B cell (primary cell): ENCODE data around the gene SDC4. TPM values are rescaled to one million over a fixed set of nuclear protein-coding genes. Genes with fewer than 3 reads are reported as not detected.

ENCODE experiments used
- ATAC-seq: fragments of 200-7000 bp; cut with Tn5 transposase; one replicate; pipeline ENCODE4 v1.10.0; 2021; ENCODE audit warnings: low read depth, mild to moderate bottlenecking, moderate number of reproducible peaks, moderate library complexity
- CTCF ChIA-PET: fragments of 350-600 bp; sonication (Branson Sonifier 250); formaldehyde crosslinking; loops from one replicate; lab custom pipeline; 2021; ENCODE audit warnings: antibody characterized with exemption, inconsistent platforms; lab: Charles Lee
- POLR2A ChIA-PET: fragments of 350-600 bp; sonication (Branson Sonifier 250); formaldehyde crosslinking; loops from one replicate; lab custom pipeline; 2021; ENCODE audit warnings: antibody characterized with exemption; lab: Charles Lee
- DNase-seq: peaks from one replicate; pipeline ENCODE4 v3.0.0; 2013
- H2AFZ ChIP-seq: 2 replicates; pipeline ENCODE4 v1.6.1; 2012; ENCODE audit warnings: mild to moderate bottlenecking, low read depth, low read length; ENCODE audit not compliant: insufficient read depth, poor library complexity, severe bottlenecking
- H3K27ac ChIP-seq, 2 donors: 1 replicate in 1 of 2; 2 replicates in 1 of 2; pipeline ENCODE4 v1.5.1; 2012 to 2013; ENCODE audit warnings: low read length in 2 of 2, mild to moderate bottlenecking in 2 of 2, moderate library complexity in 1 of 2
- H3K27me3 ChIP-seq, 4 experiments: fragments of 200-600 bp in 1 of 4; sonication (generic) in 1 of 4; replicated peaks in 1 of 4; 1 replicate in 2 of 4; 2 replicates in 2 of 4; pipeline versions ENCODE4 v1.6.1 to v1.7.0; 2013 to 2016; ENCODE audit warnings: low read length in 3 of 4, mild to moderate bottlenecking in 2 of 4, mixed read lengths in 1 of 4, moderate library complexity in 1 of 4; ENCODE audit not compliant: insufficient read depth in 4 of 4, control insufficient read depth in 3 of 4; ENCODE audit errors: control extremely low read depth in 1 of 4
- H3K36me3 ChIP-seq, 2 experiments: replicated peaks in 1 of 2; 1 replicate in 1 of 2; 2 replicates in 1 of 2; pipeline versions ENCODE4 v1.6.1 to v1.7.1; 2013; ENCODE audit warnings: low read length in 1 of 2; ENCODE audit not compliant: insufficient read depth in 2 of 2, control insufficient read depth in 1 of 2; ENCODE audit errors: control extremely low read depth in 1 of 2, extremely low read depth in 1 of 2
- H3K4me1 ChIP-seq, 2 donors: fragments of 200-600 bp in 1 of 2; sonication (generic) in 1 of 2; 1 replicate in 1 of 2; 2 replicates in 1 of 2; pipeline versions ENCODE4 v1.5.1 to v1.6.1; 2013 to 2017; ENCODE audit warnings: low read length in 2 of 2; ENCODE audit not compliant: control insufficient read depth in 2 of 2, insufficient read depth in 2 of 2
- H3K4me2 ChIP-seq: replicated peaks from 2 replicates; pipeline ENCODE3; 2012; ENCODE audit warnings: mild to moderate bottlenecking, low read depth, low read length; ENCODE audit not compliant: poor library complexity, severe bottlenecking
- H3K4me3 ChIP-seq, 5 experiments: fragments of 200-600 bp in 1 of 5; sonication (generic) in 1 of 5; 1 replicate in 3 of 5; 2 replicates in 2 of 5; pipeline versions ENCODE4 v1.5.1 to v1.7.0; 2011 to 2016; ENCODE audit warnings: low read length in 4 of 5, mild to moderate bottlenecking in 4 of 5, low read depth in 2 of 5, control low read depth in 1 of 5, moderate library complexity in 1 of 5; ENCODE audit not compliant: insufficient read depth in 1 of 5; ENCODE audit errors: control extremely low read depth in 1 of 5, extremely low read depth in 1 of 5
- H3K79me2 ChIP-seq: fragments of 200-600 bp; sonication (generic); one replicate; pipeline ENCODE4 v1.6.0; 2016; ENCODE audit warnings: low read length; ENCODE audit not compliant: control insufficient read depth, insufficient read depth
- H3K9ac ChIP-seq: fragments of 200-600 bp; sonication (generic); 2 replicates; pipeline ENCODE4 v1.6.1; 2017; ENCODE audit warnings: mild to moderate bottlenecking, low read length, moderate library complexity
- H3K9me3 ChIP-seq, 3 donors: one replicate each; pipeline versions ENCODE4 v1.6.1 to v1.7.1; 2013; ENCODE audit warnings: low read length in 2 of 3; ENCODE audit not compliant: control insufficient read depth in 2 of 3, insufficient read depth in 1 of 3; ENCODE audit errors: control extremely low read depth in 1 of 3
- H4K20me1 ChIP-seq: 2 replicates; pipeline ENCODE4 v1.6.0; 2012; ENCODE audit warnings: mild to moderate bottlenecking, low read length; ENCODE audit not compliant: insufficient read depth, control insufficient read depth, poor library complexity, severe bottlenecking
- H3K27ac Mint-ChIP-seq: one replicate; pipeline ENCODE4 v1.8.0; 2021; ENCODE audit warnings: mixed read lengths
- H3K27me3 Mint-ChIP-seq: one replicate; pipeline ENCODE4 v1.8.0; 2021; ENCODE audit warnings: mixed read lengths
- H3K4me1 Mint-ChIP-seq: one replicate; pipeline ENCODE4 v1.8.0; 2021; ENCODE audit warnings: mixed read lengths
- H3K4me3 Mint-ChIP-seq: one replicate; pipeline ENCODE4 v1.8.0; 2021; ENCODE audit warnings: mixed read lengths
- H3K9me3 Mint-ChIP-seq: one replicate; pipeline ENCODE4 v1.8.0; 2022; ENCODE audit warnings: mixed read lengths; ENCODE audit not compliant: insufficient read depth
- CTCF ChIP-seq: fragments of 200-600 bp; IDR thresholded peaks from one replicate; pipeline ENCODE4 v1.8.0; 2022; ENCODE audit warnings: antibody characterized with exemption, mild to moderate bottlenecking
- EZH2 ChIP-seq: IDR thresholded peaks from 2 replicates; pipeline ENCODE4 v1.6.1; 2012; ENCODE audit warnings: borderline replicate concordance, low read depth, mild to moderate bottlenecking, moderate library complexity, low read length; ENCODE audit not compliant: insufficient read depth, poor library complexity, severe bottlenecking
- WGBS: methylation state at CpG from one replicate; pipeline ENCODE4 v1.1.5; 2013; ENCODE audit warnings: missing lambda C conversion rate; ENCODE audit not compliant: insufficient coverage; 5-methylcytosine and 5-hydroxymethylcytosine counted together
- intact Hi-C: fragments of 100-400 bp; cut with micrococcal nuclease; formaldehyde crosslinking; loops from one replicate; pipeline ENCODE4 v1.10.0; 2022
- polyA plus RNA-seq: library from polyadenylated mRNA; depleted of rRNA; stranded (reverse); fragments of >200 nt; gene quantifications from 2 replicates; pipeline ENCODE4 v1.2.3, GENCODE V29; 2012
- total RNA-seq, 2 donors: library from RNA; stranded (reverse); fragments of 120-200 nt in 1 of 2; gene quantifications; 1 replicate in 1 of 2; 2 replicates in 1 of 2; pipeline versions ENCODE4 v1.2.3 to v1.2.4, GENCODE V29; 2013 to 2022

SDC4 gene
- total and polyA plus RNA-seq, 2 donors (not counting 1 experiment from before 2014, with no cell fraction given), result 0.04 TPM; not detected in 1

GRCh38 chr20:45288376-45288775 is 59.8 kb downstream of the SDC4 start:
- no peak for ATAC-seq
- H3K9me3 ChIP-seq, result no peaks in the 10 kb centered on the region
- H3K27me3 ChIP-seq, result peaks cover 0 to 13% (median 1%) of the 10 kb centered on the region in 4 experiments
- no peak overlapping the region for H3K4me3 ChIP-seq
- H3K27ac ChIP-seq, result no peak overlapping the region
- TF ChIP-seq EZH2, result no peak
- no peak for TF ChIP-seq CTCF
- Mint-ChIP-seq H3K4me3 (no peak overlapping the region), H3K27me3 (peaks cover 45% of the 10 kb centered on the region), H3K9me3 (no peaks in the 10 kb centered on the region), H3K4me1 (peaks cover 11% of the 10 kb centered on the region), H3K27ac (no peak overlapping the region)
- 85% methylated on average over 4 of the region's 4 CpGs for WGBS
- peaks cover 4 to 11% of the 10 kb centered on the region in 2 donors for H3K4me1 ChIP-seq
- H3K36me3 ChIP-seq, result no peaks in the 10 kb centered on the region
- no peak for DNase-seq
- ChIA-PET CTCF (interaction anchor here (0.6 kb wide), 2 partner anchors 148 to 484 kb away, joined by 3 to 4 read pairs; no protein-coding TSS in a partner anchor), POLR2A (no interaction called here)
- no peaks in the 10 kb centered on the region for H4K20me1 ChIP-seq
- H3K79me2 ChIP-seq, result no peaks in the 10 kb centered on the region
- no peak overlapping the region for H3K4me2 ChIP-seq
- intact Hi-C loops, result no loop called here
- no peak overlapping the region for H3K9ac ChIP-seq
- H2AFZ ChIP-seq, result no peak overlapping the region

- intact Hi-C loops, result no loop called here
- Histone ChIP-seq H3K79me2 (no peaks in the 10 kb centered on the region), H3K27ac (no peak overlapping the region), H3K4me3 (no peak overlapping the region), H3K4me1 (no peaks in the 10 kb centered on the region), H2AFZ (no peak overlapping the region), H4K20me1 (no peaks in the 10 kb centered on the region), H3K36me3 (no peaks in the 10 kb centered on the region), H3K9me3 (no peaks in the 10 kb centered on the region), H3K4me2 (no peak overlapping the region), H3K27me3 (peaks cover 0 to 11% (median 0%) of the 10 kb centered on the region in 4 experiments), H3K9ac (no peak overlapping the region)
- POLR2A ChIA-PET, result no interaction called here
- Mint-ChIP-seq H3K4me3 (no peak overlapping the region), H3K27me3 (peaks cover 57% of the 10 kb centered on the region), H3K4me1 (no peaks in the 10 kb centered on the region), H3K9me3 (no peaks in the 10 kb centered on the region), H3K27ac (no peak overlapping the region)
- TF ChIP-seq CTCF (no peak), EZH2 (no peak)
- CTCF ChIA-PET, result interaction anchor here (0.7 to 2.1 kb wide), 3 partner anchors 8 to 28 kb away, joined by 3 to 14 read pairs (median 4); no protein-coding TSS in a partner anchor
- ATAC-seq (no peak), DNase-seq (no peak)
- 76% methylated on average over 3 of the region's 4 CpGs for WGBS
Measured at GRCh38 chr20:45283551-45284057, 64.6 kb downstream of the SDC4 start.
